GM19238 (cell line): ENCODE results near the gene RUVBL2.
"Not testable (repeated sequence)": the region's sequence is repeated elsewhere in the genome, so short reads cannot be mapped to it uniquely, and the experiment has no call there.

Experiments
- DNase-seq: peaks from one replicate; pipeline ENCODE4 v3.0.0; 2011; ENCODE audit warnings: low spot score; ENCODE audit not compliant: insufficient read length

RUVBL2 gene

DNA sequence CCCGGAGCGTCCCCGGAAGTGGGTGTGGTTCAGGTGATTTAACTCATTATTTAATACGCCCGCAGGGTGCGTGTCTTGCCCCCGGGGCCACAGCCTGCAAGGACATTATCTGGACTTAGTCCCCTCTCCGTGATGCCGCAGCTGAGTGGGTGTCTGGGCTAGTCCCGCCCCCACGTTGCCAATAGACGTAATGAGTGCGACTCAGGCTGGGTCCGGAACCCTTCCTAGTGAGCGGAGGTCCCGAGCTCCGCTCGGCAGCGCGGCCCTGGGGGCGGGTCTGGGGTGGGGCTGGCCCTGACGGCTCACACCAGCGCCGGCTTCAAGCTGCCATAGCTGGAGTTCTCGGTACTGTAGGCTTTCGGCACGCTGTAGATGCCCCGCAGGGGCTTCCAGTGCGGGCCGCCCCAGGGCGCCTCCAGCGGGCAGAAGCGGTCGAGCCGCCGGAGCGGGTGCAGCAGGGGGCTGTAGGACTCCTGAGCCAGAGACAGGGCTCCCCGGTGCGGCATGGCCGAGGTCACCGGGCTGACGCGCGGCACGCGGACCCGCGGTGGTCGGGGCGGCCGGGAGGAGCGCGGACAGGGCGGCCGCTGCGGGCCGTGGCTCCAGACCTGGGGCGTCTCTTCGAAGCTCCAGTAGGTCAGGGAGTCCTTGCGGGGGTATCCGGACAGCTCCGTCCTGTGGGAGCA is 24.1 kb downstream of the RUVBL2 start:
- DNase-seq: peak; percentile 78

DNA sequence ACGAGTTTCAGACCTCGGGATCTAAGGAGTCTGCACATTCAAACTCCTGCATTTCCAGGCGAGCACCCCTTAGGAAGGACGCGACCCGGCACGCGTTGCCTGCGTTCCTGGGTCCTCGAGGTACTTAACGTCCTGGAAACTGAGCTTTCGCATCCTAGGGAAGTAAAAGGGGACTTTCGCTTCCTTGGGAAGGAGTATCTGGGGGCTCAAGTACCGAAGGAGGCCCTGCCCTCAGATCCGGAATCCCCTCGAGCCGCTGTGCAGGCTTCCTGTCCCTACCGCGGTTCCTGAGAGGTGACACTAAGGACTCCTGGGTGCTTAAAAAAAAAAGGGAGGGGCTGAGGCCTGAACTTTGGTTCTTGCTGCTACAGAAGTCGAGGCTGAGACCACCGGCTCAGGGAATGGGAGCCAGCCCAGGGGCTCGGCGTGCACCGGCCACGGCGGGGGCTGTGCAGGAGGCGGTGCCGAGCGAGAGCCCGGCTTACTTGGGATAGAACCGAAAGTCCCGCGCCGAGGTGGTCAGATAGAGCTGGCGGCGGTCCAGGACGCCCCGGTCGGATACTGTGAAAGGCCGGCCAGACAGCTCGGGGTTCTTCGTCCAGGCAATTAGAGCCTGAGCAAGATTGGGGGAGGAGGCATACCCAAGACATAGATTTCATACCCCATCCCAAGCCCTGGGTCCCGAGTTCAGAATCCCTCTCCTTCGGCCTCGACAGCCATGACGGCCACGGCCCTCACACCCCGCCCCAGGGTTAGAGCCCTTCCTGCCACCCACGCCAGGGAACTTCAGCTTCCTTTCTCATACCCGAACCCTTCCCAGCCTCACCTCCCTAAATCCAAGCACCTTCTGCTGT is 24.9 kb downstream of the RUVBL2 start:
- DNase-seq: not testable (repeated sequence)

DNA sequence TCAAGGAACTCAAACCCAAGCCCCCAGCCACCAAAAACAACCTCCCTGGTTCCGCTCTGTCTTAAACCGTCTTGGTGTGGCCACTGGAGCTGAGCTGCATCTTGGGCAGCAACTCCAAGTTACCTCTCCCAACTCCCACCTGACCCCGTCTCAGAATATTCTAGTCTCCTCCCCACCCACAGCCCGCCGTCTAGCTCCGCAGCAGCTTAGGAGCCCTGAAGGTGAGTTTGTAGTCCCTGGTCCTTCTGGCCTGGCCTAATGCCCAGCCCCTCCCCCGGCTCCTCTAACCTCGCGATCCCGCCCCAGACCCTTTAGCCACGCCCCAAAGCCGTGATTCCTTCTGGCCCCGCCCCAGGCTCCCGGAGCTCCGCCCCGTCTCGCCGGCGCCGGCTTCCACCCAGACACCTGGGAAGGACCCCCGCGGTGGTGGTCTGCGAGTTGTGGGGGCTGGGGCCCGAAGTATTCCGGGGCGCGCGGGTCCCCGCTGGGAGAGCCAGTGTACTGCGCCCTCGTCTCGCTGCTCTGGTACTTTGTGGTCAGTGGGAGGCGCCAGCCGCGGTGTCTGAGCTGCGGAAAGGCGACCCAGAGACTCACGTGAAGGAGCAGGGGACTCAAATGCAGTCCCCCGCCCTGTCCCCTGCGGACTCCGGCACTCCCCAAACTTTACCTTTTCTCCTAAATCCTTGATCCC is 25.7 kb downstream of the RUVBL2 start:
- DNase-seq: peak; percentile 44

DNA sequence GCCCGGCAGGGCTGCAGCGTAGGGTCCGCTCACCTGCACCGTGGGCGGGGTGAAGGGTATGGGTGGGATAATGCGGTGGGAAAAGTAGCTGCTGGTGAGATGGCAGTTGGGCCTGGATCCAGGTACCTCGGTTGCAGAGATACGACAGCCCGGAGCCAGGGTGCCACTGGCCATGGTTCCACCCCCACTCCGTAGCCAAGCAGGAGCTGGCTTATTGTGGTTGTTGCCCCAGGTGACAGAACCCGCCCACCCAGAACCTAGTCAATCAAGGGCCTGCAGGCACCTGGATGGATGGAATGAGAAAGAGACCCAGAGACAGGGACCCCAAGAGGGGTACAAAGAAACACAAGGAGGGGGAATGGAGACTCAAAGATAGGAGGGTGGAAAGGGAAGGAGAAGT is 26.7 kb downstream of the RUVBL2 start:
- no peak for DNase-seq

DNA sequence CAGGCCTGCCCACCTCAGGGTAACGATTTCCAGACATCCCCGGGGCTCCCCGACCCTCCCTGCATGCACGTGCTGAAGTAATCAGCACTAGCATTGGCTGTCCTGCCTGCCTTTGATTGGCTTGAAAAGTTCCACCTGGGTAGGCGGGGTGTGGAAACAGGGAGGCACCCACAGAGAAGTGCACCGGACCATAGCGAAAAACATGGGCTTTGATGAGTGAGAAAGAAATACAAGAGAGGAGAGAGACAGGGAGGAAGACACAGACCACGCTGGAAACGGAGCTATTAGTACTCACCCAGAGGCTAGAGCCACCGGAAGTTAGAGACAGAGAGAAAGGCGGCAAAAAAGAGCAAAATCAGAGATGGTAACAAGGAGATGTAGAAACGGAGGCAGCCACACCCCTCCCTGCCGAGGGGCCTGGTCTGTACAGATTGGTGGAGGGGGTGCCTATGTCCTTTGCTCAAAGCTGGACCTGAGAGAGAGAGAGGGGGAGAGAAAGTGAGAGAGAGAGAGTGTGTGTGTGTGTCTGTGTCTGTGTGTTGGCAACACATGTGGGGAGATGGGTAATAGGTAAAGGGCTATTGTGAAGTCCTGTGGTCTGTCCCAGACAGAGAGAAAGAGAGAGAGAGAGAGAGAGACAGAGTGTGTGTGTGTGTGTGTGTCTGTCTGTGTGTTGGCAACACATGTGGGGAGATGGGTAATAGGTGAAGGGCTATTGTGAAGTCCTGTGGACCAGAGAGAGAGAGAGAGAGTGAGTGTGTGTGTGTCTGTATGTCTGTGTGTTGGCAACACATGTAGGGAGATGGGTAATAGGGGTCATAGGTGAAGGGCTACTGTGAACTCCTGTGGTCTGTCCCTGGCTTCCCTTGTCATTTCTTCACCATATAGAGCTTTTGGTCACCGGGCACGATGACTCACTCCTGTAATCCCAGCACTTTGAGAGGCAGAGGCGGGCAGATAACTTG is 27.5 kb downstream of the RUVBL2 start:
- no peak for DNase-seq

DNA sequence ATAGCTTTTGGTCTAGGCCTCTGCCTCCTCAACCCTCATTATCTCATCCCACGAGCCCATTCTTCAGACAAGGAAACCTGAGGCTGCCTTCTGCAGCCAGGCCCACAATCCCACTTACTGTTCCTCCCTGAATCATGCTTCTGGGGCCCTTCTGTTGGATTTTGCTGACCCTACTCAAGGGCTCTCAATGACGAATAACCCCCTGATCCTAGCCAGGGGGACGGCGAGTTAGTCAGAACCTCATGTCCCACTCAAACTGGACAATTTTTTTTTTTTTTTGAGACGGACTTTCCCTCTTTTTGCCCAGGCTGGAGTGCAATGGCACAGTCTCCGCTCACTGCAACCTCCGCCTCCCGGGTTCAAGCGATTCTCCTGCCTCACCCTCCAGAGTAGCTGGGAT is 28.4 kb downstream of the RUVBL2 start:
- DNase-seq: no peak

DNA sequence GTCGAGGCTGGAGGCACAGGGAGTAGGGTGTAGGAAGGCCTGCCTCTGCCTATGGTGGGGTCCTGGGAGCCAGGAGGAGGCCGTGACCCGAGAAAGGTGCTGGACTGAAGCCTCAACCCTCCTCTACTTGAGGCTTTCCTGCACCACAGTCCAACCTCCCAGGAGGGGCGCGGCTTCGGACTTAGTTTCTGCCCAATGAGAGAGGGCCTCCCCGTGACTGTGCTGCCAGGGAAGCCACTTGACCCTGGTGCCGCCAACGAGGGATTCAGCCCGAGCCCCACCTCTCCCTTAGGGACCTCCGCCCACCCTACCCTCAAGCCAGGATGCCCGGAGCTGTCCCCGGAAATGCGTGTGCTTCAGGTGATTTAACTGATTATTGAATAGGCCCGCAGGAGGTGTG is 30.5 kb downstream of the RUVBL2 start, which contains the start of gene CGB3:
Gene CGB3 (minus strand): TSS at position 101 of the 400 bp plus-strand sequence. CDS start 362 bp downstream, outside the sequence.
- DNase-seq: not testable (repeated sequence)

DNA sequence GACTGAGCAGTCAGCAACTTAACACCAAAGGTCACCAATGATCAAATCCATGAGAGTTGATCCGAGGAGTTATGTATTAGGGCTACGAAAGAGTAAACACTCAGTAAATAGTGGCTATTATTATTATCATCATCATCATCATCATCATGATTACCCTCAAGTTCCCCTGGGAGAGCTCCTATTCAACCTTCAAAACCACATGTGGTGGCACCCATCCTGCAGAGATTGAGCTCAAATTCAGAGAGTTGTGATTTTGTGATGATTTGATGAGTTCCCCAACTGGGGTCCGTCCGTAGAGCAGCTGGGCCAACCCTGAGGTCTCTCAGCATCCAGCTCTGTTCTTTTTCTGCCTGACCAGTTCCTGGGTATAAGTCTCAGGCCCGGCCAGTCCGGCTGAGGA is 31.4 kb downstream of the RUVBL2 start:
- not testable (repeated sequence) for DNase-seq

DNA sequence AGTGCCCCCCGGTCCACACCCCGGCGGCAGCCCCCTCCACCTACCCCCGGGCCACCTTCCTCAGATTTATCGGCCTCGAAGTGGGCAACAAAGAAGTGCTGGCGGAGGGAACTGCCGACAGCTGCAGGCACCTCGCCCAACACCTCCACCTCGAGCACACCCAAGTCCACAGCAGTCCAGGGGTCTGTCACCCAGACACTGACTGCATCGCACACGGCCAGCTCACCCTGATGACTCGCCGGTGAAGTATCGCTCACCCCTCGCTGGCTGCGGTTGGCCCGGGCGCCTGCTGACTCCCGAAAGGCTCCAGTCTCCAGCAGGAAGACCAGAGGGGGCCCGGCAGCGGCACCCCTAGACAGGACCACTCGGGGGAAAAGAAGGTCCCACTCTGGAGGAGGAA is 31.9 kb downstream of the RUVBL2 start:
- DNase-seq: not testable (repeated sequence)

DNA sequence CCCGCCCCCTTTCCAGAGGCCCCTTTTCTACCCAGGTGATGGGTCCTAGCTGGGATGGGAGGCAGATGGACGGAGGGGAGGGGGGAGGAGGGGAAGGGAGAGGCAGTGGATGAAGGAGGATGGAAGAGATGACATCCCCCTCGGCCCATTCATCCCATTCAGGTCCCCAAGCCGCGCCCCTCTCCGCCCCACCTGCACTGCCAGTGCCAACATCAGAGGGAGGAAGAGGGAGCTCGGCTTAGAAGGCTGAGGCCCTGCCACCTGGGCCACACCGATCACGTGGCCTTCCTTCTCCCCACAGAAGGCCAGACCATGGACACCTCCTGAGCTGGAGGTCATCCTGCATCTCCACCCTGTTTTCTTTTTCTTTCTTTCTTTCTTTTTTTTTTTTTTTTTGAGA is 35.0 kb downstream of the RUVBL2 start:
- not testable (repeated sequence) for DNase-seq

DNA sequence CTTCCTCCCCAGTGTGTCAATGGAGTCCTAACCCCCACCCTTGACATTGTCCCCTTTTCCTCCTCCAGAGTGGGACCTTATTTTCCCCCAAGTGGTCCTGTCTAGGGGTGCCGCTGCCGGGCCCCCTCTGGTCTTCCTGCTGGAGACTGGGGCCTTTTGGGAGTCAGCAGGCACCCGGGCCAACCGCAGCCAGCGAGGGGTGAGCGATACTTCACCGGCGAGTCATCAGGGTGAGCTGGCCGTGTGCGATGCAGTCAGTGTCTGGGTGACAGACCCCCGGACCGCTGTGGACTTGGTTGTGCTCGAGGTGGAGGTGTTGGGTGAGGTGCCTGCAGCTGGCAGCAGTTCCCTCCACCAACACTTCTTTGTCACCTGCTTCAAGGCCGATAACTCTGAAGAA is 36.1 kb downstream of the RUVBL2 start:
- DNase-seq: not testable (repeated sequence)

DNA sequence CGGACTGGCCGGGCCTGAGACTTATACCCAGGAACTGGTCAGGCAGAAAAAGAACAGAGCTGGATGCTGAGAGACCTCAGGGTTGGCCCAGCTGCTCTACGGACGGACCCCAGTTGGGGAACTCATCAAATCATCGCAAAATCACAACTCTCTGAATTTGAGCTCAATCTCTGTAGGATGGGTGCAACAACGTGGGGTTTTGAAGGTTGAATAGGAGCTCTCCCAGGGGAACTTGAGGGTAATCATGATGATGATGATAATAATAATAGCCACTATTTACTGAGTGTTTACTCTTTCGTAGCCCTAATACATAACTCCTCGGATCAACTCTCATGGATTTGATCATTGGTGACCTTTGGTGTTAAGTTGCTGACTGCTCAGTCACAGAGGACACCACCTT is 36.6 kb downstream of the RUVBL2 start:
- not testable (repeated sequence) for DNase-seq

DNA sequence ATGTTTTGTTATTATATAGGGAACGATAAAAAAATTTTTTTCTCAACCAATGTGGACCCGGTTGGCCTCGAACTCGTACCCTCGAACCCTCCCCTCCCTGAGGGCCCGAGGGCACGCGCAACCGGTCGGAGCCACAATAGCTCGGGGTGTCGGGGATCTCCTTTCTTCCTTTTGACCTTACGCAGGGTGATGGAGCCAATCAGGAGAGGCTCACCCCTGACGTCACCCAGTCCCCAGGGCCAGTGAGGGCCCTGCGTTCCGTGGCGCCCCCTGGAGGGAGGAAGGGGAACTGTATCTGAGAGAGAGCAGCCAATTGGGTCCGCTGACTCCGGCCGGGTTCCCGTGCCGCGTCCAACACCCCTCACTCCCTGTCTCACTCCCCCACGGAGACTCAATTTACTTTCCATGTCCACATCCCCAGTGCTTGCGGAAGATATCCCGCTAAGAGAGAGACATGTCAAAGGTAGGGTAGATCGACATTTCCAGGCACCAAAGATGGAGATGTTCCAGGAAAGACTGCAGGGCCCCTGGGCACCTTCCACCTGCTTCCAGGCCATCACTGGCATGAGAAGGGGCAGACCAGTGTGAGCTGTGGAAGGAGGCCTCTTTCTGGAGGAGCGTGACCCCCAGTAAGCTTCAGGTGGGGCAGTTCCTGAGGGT is 38.1 kb downstream of the RUVBL2 start, which contains the start of gene CGB2:
Gene CGB2 (plus strand): TSS at position 249 of the 660 bp plus-strand sequence. CDS start 206 bp downstream, at position 455.
- DNase-seq: not testable (repeated sequence)

DNA sequence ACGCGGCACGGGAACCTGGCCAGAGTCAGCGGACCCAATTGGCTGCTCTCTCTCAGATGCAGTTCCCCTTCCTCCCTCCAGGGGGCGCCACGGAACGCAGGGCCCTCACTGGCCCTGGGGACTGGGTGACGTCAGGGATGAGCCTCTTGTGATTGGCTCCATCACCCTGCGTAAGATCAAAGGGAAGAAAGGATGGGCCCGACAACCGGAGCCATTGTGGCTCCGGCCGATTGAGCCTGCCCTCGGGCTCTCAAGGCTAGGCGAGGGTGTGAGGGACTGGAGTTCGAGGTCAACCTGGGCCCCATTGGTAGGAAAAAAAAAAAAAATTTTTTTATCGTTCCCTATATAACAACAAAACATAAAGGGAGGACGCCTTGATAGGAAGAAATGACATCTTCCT is 43.1 kb downstream of the RUVBL2 start, which contains the start of gene CGB1:
Gene CGB1 (minus strand): TSS at position 81 of the 400 bp plus-strand sequence. CDS start 184 bp downstream, outside the sequence.
- not testable (repeated sequence) for DNase-seq

DNA sequence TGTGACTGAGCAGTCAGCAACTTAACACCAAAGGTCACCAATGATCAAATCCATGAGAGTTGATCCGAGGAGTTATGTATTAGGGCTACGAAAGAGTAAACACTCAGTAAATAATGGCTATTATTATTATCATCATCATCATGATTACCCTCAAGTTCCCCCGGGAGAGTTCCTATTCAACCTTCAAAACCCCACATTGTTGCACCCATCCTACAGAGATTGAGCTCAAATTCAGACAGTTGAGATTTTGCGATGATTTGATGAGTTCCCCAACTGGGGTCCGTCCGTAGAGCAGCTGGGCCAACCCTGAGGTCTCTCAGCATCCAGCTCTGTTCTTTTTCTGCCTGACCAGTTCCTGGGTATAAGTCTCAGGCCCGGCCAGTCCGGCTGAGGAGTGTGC is 44.4 kb downstream of the RUVBL2 start:
- DNase-seq: not testable (repeated sequence)

DNA sequence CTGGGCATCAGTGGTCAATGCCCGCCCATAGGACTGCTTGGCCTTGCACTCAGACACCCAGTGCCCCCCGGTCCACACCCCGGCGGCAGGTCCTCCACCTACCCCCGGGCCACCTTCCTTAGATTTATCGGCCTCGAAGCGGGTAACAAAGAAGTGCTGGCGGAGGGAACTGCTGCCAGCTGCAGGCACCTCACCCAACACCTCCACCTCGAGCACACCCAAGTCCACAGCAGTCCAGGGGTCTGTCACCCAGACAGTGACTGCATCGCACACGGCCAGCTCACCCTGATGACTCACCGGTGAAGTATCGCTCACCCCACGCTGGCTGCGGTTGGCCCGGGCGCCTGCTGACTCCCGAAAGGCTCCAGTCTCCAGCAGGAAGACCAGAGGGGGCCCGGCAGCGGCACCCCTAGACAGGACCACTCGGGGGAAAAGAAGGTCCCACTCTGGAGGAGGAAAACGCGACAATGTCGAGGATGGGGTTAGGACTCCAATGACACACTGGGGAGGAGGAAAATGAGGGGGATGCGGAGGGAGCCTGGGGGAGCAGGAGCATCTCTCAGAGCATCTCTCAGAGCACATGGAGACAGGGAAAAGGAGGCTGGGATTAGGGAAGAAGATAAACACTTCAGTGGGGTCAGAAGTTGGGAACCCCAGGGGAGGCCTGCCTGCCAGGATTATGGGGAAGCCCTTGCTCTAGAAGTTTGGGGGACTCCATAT is 45.0 kb downstream of the RUVBL2 start:
- not testable (repeated sequence) for DNase-seq

DNA sequence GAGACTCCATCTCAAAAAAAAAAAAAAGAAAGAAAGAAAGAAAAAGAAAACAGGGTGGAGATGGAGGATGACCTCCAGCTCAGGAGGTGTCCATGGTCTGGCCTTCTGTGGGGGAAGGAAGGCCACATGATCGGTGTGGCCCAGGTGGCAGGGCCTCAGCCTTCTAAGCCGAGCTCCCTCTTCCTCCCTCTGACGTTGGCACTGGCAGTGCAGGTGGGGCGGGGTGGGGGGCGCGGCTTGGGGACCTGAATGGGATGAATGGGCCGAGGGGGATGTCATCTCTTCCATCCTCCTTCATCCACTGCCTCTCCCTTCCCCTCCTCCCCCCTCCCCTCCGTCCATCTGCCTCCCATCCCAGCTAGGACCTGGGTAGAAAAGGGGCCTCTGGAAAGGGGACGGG is 46.0 kb downstream of the RUVBL2 start:
- DNase-seq: not testable (repeated sequence)

DNA sequence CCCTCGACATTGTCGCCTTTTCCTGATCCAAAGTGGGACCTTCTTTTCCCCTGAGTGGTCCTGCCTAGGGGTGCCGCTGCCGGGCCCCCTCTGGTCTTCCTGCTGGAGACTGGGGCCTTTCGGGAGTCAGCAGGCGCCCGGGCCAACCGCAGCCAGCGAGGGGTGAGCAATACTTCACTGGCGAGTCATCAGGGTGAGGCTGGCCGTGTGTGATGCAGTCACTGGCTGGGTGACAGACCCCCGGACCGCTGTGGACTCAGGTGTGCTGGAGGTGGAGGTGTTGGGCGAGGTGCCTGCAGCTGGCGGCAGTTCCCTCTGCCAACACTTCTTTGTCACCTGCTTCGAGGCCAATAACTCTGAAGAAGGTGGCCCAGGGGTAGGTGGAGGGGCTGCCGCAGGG is 48.5 kb downstream of the RUVBL2 start:
- no peak for DNase-seq

DNA sequence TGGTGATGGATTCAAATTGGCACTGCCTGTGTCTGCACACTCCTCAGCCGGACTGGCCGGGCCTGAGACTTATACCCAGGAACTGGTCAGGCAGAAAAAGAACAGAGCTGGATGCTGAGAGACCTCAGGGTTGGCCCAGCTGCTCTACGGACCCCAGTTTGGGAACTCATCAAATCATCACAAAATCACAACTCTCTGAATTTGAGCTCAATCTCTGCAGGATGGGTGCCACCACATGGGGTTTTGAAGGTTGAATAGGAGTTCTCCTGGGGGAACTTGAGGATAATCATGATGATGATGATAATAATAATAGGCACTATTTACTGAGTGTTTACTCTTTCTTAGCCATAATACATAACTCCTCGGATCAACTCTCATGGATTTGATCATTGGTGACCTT is 49.0 kb downstream of the RUVBL2 start:
- not testable (repeated sequence) for DNase-seq
